ENCODE results near the gene TMEM131.

TMEM131 gene

DNA sequence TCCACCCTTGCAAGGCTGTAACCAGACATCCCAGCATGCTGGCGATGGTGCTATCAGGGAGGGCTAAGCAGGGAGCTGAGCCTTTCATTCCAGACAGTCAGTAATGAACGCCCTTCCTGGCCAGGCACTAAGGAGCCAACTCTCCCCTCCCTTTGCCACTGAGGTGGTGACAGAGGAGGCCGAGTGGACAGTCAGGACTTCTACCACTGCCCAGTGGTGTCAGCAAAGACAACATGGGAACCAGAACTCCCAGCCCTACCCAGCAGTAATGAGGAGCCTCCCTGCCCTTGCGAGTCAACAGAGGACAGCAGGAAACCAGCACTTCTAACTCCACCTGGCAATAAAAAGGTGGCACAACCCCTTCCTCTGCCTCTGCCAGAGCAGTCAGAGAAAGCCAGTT is 213.8 kb downstream of the TMEM131 start:
- Histone ChIP-seq H3K36me3 (ENCODE audit: insufficient read depth, low read length) (peaks cover 4% of the 10 kb centered on the region), H3K9me3 (ENCODE audit: low read length) (no peaks in the 10 kb centered on the region), H3K27ac (ENCODE audit: low read depth, low read length) (no peak overlapping the region), H3K9ac (ENCODE audit: low read length) (no peak overlapping the region), H3K27me3 (ENCODE audit: control insufficient read depth in 1 of 2, insufficient read depth in 2 of 2, low read length in 2 of 2) (no peaks in the 10 kb centered on the region), H3K4me3 (ENCODE audit: low read depth in 1 of 2, low read length in 2 of 2) (no peak overlapping the region), H3K4me1 (ENCODE audit: insufficient read depth, low read length) (no peaks in the 10 kb centered on the region)

DNA sequence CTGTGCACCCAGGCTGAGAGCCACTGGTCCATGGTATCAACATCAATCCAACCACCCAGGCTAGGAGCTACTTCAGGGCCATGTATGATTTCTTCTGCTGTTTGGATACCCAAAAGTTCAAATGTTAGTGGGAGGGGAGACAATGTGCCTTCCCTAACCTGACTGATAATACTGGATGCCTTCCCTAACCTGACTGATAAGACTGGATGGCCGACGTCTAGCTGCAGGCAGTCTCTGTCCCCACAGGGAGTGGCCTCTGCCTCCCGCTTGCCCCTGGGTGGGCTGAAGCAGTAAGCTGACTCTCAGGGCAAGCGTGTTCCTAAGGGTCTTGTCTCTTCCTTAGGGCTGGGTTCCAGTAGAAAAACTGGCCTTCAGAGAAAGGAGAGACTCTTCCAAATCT is 216.6 kb downstream of the TMEM131 start:
- peaks cover 17% of the 10 kb centered on the region for H3K36me3 ChIP-seq (ENCODE audit: insufficient read depth, low read length)
- H3K9ac ChIP-seq (ENCODE audit: low read length) = no peak overlapping the region
- H3K4me1 ChIP-seq (ENCODE audit: insufficient read depth, low read length) = no peaks in the 10 kb centered on the region
- H3K9me3 ChIP-seq (ENCODE audit: low read length) = no peaks in the 10 kb centered on the region
- no peak overlapping the region for H3K4me3 ChIP-seq (ENCODE audit: low read depth in 1 of 2, low read length in 2 of 2)
- H3K27me3 ChIP-seq (ENCODE audit: control insufficient read depth in 1 of 2, insufficient read depth in 2 of 2, low read length in 2 of 2) = no peaks in the 10 kb centered on the region
- H3K27ac ChIP-seq (ENCODE audit: low read depth, low read length) = no peak overlapping the region

DNA sequence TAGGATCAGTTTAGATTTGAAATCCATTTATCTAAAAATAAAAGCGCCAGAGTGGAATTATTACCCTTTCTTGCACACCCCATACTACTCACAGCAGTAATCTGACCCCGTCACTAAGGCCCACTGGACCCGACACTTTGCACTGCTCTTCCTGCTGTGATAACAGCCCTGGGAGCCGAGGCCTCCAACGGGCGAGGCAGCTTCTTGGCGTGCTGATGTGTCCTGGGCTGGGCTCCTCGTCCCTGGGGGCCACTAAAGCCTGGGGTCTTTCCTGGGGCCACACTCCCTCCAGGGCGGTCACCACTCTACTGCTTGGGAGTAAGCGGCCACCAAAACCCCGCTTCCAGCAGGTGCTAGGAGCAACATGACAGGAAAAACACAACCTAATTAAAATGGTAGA is 220.7 kb downstream of the TMEM131 start:
- Histone ChIP-seq H3K27me3 (ENCODE audit: control insufficient read depth in 1 of 2, insufficient read depth in 2 of 2, low read length in 2 of 2) (no peaks in the 10 kb centered on the region), H3K9me3 (ENCODE audit: low read length) (no peaks in the 10 kb centered on the region), H3K36me3 (ENCODE audit: insufficient read depth, low read length) (peaks cover 41% of the 10 kb centered on the region), H3K4me3 (ENCODE audit: low read depth in 1 of 2, low read length in 2 of 2) (no peak overlapping the region), H3K27ac (ENCODE audit: low read depth, low read length) (no peak overlapping the region), H3K9ac (ENCODE audit: low read length) (no peak overlapping the region), H3K4me1 (ENCODE audit: insufficient read depth, low read length) (no peaks in the 10 kb centered on the region)

DNA sequence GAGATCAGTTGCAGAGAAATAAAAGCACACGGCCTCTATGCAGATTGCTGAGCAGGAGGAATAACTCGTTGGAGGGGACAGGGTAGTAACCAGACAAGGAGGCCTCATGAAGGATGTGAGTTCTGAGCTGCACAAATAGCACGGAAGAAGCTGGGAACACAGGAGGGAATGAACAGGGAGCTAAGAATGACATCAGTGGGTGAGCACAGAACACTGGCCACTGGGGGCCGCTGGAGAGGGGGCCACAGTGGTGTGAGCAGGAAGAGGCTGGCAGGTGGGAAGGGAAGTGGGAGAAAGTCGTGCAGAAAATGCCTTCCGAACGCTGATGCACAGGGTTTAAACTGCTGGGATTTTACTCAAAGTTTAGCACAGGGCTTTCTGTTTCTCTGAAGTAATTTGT is 221.3 kb downstream of the TMEM131 start:
- no peaks in the 10 kb centered on the region for H3K9me3 ChIP-seq (ENCODE audit: low read length)
- no peaks in the 10 kb centered on the region for H3K27me3 ChIP-seq (ENCODE audit: control insufficient read depth in 1 of 2, insufficient read depth in 2 of 2, low read length in 2 of 2)
- H3K9ac ChIP-seq (ENCODE audit: low read length) = no peak overlapping the region
- H3K36me3 ChIP-seq (ENCODE audit: insufficient read depth, low read length) = peaks cover 46% of the 10 kb centered on the region
- no peak overlapping the region for H3K4me3 ChIP-seq (ENCODE audit: low read depth in 1 of 2, low read length in 2 of 2)
- no peak overlapping the region for H3K27ac ChIP-seq (ENCODE audit: low read depth, low read length)
- no peaks in the 10 kb centered on the region for H3K4me1 ChIP-seq (ENCODE audit: insufficient read depth, low read length)

DNA sequence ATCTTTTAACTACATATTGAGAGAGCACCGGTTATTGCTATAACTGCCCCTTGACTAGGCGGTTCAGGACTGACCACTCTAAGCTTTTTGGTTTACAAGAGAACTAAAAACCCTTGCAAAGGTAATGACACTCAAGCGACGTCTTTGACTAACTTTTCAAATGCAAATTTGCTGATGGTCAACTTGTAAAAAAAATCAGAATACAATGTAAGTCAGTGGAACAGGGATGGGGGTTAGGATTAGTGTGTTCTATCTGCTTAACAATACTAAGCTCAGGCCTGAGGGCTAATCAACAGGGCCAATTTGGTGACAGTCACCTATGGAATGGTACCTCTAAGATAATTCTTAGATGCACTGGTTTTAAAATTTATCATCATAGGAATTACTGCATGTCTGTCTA is 225.3 kb downstream of the TMEM131 start:
- no peak overlapping the region for H3K4me3 ChIP-seq (ENCODE audit: low read depth in 1 of 2, low read length in 2 of 2)
- H3K9me3 ChIP-seq (ENCODE audit: low read length) = no peaks in the 10 kb centered on the region
- H3K27ac ChIP-seq (ENCODE audit: low read depth, low read length) = no peak overlapping the region
- no peak overlapping the region for H3K9ac ChIP-seq (ENCODE audit: low read length)
- H3K27me3 ChIP-seq (ENCODE audit: control insufficient read depth in 1 of 2, insufficient read depth in 2 of 2, low read length in 2 of 2) = no peaks in the 10 kb centered on the region
- no peaks in the 10 kb centered on the region for H3K4me1 ChIP-seq (ENCODE audit: insufficient read depth, low read length)
- H3K36me3 ChIP-seq (ENCODE audit: insufficient read depth, low read length) = peaks cover 54% of the 10 kb centered on the region

DNA sequence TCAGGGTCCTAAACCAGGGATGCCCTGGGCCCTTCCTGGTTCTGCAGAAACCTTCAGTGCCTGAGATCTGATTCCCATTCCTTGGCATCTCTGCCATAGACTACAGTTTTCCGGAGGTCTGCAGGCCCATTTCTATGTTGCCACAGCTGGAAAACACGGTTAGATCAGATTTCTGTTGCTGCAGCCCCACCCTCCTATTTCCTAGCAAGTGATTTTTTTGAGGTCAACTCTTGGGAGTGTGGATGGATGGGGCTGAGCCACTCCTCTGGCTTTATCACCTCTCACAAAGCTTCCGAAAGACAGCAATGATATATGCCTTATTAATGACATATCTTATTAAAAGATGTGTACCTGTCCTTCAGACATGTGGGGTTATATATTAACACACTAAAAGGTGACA is 226.0 kb downstream of the TMEM131 start:
- H3K4me1 ChIP-seq (ENCODE audit: insufficient read depth, low read length) = no peaks in the 10 kb centered on the region
- no peak overlapping the region for H3K9ac ChIP-seq (ENCODE audit: low read length)
- H3K4me3 ChIP-seq (ENCODE audit: low read depth in 1 of 2, low read length in 2 of 2) = no peak overlapping the region
- no peaks in the 10 kb centered on the region for H3K9me3 ChIP-seq (ENCODE audit: low read length)
- H3K27me3 ChIP-seq (ENCODE audit: control insufficient read depth in 1 of 2, insufficient read depth in 2 of 2, low read length in 2 of 2) = no peaks in the 10 kb centered on the region
- no peak overlapping the region for H3K27ac ChIP-seq (ENCODE audit: low read depth, low read length)
- peaks cover 54% of the 10 kb centered on the region for H3K36me3 ChIP-seq (ENCODE audit: insufficient read depth, low read length)

DNA sequence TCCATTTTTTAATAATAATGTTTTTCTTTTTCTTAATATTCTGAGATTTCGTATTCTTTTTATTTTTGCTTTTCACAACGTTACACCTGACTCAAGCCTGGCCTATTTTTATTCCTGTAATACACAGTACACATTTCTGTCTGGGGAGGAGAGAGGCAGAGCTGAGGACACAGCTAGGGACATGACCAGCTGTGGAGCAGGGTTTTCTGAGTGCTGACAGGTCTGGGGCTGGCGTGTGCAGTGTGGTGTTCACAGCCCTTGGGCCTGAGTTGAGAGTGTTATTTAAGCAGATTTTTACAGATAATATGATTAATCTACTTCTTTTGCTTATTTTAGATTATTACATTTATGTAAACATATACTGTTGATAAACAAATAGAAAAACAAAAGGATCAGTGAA is 226.4 kb downstream of the TMEM131 start:
- Histone ChIP-seq H3K4me1 (ENCODE audit: insufficient read depth, low read length) (no peaks in the 10 kb centered on the region), H3K27ac (ENCODE audit: low read depth, low read length) (no peak overlapping the region), H3K9me3 (ENCODE audit: low read length) (no peaks in the 10 kb centered on the region), H3K27me3 (ENCODE audit: control insufficient read depth in 1 of 2, insufficient read depth in 2 of 2, low read length in 2 of 2) (no peaks in the 10 kb centered on the region), H3K36me3 (ENCODE audit: insufficient read depth, low read length) (peaks cover 52% of the 10 kb centered on the region), H3K9ac (ENCODE audit: low read length) (no peak overlapping the region), H3K4me3 (ENCODE audit: low read depth in 1 of 2, low read length in 2 of 2) (no peak overlapping the region)

DNA sequence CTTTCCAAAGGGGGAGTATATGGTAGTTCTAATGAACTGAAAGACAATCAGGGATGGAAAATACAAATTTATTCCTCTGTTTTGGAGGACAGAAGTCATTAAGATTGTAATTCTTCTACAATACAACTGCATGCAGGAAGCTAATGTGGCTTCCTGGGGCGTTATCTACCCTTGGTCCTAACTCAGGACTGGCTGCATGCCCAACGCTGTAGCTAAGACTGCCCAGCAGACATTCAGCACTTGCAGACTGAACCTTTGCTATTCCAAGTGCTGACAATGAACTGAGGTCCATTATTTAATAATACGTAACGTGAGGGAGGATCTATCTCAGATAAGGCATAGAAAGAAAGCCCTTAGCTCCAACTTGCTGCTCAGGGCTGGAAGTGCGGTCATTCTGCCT is 229.2 kb downstream of the TMEM131 start:
- Histone ChIP-seq H3K36me3 (ENCODE audit: insufficient read depth, low read length) (peaks cover 55% of the 10 kb centered on the region), H3K27ac (ENCODE audit: low read depth, low read length) (no peak overlapping the region), H3K9me3 (ENCODE audit: low read length) (no peaks in the 10 kb centered on the region), H3K9ac (ENCODE audit: low read length) (no peak overlapping the region), H3K27me3 (ENCODE audit: control insufficient read depth in 1 of 2, insufficient read depth in 2 of 2, low read length in 2 of 2) (no peaks in the 10 kb centered on the region), H3K4me1 (ENCODE audit: insufficient read depth, low read length) (no peaks in the 10 kb centered on the region), H3K4me3 (ENCODE audit: low read depth in 1 of 2, low read length in 2 of 2) (no peak overlapping the region)

DNA sequence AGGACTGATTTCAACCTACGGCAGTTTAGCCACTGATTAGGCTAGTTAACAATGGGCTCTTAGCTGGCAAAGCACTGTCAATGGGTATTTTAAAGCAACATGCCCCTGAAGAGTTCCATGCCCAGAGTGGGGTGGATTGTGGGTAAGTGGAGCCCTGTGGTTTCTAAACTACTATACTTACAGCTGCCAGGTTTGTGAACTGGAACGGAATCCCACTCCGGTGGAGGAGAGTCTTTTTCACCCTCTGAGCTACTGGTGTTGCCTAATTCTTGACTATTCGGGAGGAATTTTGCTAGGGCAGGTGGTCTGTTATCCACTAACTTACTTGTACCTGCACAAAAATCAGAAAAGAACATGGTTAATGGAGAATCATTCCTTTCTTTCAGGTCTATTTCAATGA is 229.8 kb downstream of the TMEM131 start:
- Histone ChIP-seq H3K4me1 (ENCODE audit: insufficient read depth, low read length) (no peaks in the 10 kb centered on the region), H3K9ac (ENCODE audit: low read length) (no peak overlapping the region), H3K4me3 (ENCODE audit: low read depth in 1 of 2, low read length in 2 of 2) (no peak overlapping the region), H3K36me3 (ENCODE audit: insufficient read depth, low read length) (peaks cover 62% of the 10 kb centered on the region), H3K9me3 (ENCODE audit: low read length) (no peaks in the 10 kb centered on the region), H3K27ac (ENCODE audit: low read depth, low read length) (no peak overlapping the region), H3K27me3 (ENCODE audit: control insufficient read depth in 1 of 2, insufficient read depth in 2 of 2, low read length in 2 of 2) (no peaks in the 10 kb centered on the region)

DNA sequence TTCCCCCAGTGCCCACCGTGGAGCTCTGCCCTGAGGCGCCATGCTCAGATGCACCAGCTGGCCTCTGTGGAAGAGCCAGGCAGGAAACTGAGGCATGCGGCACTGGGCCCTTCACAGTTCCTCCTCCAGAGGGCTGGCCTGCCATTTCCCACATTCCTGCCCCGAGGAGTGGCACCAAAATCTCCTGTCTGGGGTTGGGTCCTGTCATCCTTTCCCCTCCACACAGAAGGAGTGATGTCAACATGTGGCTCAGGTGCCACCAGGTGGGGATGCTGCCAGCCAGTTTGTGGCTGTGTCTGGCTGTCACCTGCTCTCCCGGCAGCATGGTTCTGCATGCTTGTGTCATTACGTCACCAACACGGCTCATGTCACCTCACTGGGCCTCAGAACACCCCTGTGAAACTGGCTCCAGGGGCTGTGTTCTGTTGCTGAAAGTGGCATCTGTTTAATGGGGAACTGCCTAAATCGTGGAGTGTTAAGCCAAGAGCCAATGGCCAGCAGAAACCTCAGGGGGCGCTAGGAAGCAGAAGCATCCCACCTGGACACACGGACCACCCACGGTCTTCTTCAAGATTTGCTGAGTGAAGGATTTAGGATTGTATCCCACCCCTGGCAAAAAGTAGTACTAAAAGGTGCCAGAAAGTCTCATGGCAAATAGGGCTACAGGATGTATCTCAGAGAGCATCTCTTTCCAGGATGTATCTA is 231.0 kb downstream of the TMEM131 start:
- Histone ChIP-seq H3K36me3 (ENCODE audit: insufficient read depth, low read length) (peaks cover 63% of the 10 kb centered on the region), H3K4me3 (ENCODE audit: low read depth in 1 of 2, low read length in 2 of 2) (no peak overlapping the region), H3K9me3 (ENCODE audit: low read length) (no peaks in the 10 kb centered on the region), H3K27me3 (ENCODE audit: control insufficient read depth in 1 of 2, insufficient read depth in 2 of 2, low read length in 2 of 2) (no peaks in the 10 kb centered on the region), H3K27ac (ENCODE audit: low read depth, low read length) (no peak overlapping the region), H3K4me1 (ENCODE audit: insufficient read depth, low read length) (no peaks in the 10 kb centered on the region), H3K9ac (ENCODE audit: low read length) (no peak overlapping the region)

DNA sequence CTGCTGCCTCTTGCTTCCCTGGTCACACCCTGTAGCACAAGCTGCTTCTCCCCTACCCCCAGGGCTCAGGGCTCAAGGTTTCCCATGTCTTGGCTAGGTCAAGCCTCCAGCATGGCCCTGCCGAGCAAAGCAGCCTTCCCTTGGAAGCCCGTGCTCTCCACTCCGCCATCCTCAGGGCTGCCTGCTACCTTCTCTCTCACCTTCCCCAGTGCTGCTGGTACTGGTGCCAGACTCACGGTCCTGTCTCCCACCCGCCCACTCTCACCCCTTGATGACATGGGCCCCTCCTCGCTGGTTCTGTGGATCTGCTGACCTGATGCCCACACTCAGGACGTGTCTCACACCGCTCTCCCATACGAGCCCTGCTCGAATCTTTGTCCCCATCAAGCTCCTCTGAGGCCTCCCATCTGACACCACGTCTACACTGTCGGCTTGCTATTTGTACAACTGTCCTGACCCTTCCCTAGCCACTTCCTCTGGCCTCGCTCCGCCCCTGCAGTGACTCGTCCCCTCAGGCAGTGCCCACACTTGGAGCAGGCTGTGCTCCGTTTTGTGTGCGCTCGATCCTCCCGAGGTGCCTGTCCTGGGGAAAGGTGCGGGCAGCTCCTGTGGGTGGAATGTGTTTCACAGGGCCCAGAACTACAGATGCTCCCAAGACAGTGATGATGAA is 232.4 kb downstream of the TMEM131 start:
- Histone ChIP-seq H3K4me1 (ENCODE audit: insufficient read depth, low read length) (no peaks in the 10 kb centered on the region), H3K36me3 (ENCODE audit: insufficient read depth, low read length) (peaks cover 76% of the 10 kb centered on the region), H3K27me3 (ENCODE audit: control insufficient read depth in 1 of 2, insufficient read depth in 2 of 2, low read length in 2 of 2) (no peaks in the 10 kb centered on the region), H3K9me3 (ENCODE audit: low read length) (no peaks in the 10 kb centered on the region), H3K9ac (ENCODE audit: low read length) (no peak overlapping the region), H3K4me3 (ENCODE audit: low read depth in 1 of 2, low read length in 2 of 2) (no peak overlapping the region), H3K27ac (ENCODE audit: low read depth, low read length) (no peak overlapping the region)

DNA sequence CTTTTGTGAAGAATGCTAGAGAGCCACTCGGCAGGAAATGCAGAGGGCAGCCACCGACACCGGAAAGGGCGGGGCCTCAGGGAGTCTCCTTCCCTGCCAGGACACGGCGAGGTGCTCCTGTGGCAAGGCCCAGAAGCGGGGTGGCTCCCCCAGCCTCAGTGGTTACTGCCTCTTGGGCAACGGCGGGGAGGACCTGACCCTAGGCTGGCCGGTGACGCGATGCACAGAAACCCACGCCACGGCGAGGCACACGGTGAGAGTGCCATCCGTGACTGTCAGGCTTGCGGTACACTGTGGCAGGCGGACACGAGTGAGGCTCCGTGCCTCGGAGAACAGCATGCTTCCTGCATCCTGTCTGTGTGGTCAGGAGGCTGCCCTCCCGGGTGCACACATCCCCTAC is 234.6 kb downstream of the TMEM131 start:
- no peaks in the 10 kb centered on the region for H3K27me3 ChIP-seq (ENCODE audit: control insufficient read depth in 1 of 2, insufficient read depth in 2 of 2, low read length in 2 of 2)
- no peaks in the 10 kb centered on the region for H3K4me1 ChIP-seq (ENCODE audit: insufficient read depth, low read length)
- H3K36me3 ChIP-seq (ENCODE audit: insufficient read depth, low read length) = peaks cover 89% of the 10 kb centered on the region
- no peak overlapping the region for H3K9ac ChIP-seq (ENCODE audit: low read length)
- H3K27ac ChIP-seq (ENCODE audit: low read depth, low read length) = no peak overlapping the region
- H3K4me3 ChIP-seq (ENCODE audit: low read depth in 1 of 2, low read length in 2 of 2) = no peak overlapping the region
- no peaks in the 10 kb centered on the region for H3K9me3 ChIP-seq (ENCODE audit: low read length)
